NCI-H526 (cell line): ENCODE data around the gene THSD8.
"Not testable (repeated sequence)": the region's sequence is repeated elsewhere in the genome, so short reads cannot be mapped to it uniquely, and the experiment has no call there.

Source experiments
- DNase-seq, 2 experiments: peaks; one replicate each; lab custom pipeline; 2025; lab: John Stamatoyannopoulos, UW

Gene THSD8

DNA sequence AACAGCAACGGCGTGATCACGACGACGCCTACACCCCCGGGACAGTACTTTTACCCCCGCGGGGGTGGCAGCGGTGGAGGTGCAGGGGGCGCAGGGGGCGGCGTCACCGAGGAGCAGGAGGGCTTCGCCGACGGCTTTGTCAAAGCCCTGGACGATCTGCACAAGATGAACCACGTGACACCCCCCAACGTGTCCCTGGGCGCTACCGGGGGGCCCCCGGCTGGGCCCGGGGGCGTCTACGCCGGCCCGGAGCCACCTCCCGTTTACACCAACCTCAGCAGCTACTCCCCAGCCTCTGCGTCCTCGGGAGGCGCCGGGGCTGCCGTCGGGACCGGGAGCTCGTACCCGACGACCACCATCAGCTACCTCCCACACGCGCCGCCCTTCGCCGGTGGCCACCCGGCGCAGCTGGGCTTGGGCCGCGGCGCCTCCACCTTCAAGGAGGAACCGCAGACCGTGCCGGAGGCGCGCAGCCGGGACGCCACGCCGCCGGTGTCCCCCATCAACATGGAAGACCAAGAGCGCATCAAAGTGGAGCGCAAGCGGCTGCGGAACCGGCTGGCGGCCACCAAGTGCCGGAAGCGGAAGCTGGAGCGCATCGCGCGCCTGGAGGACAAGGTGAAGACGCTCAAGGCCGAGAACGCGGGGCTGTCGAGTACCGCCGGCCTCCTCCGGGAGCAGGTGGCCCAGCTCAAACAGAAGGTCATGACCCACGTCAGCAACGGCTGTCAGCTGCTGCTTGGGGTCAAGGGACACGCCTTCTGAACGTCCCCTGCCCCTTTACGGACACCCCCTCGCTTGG is 9.6 kb upstream of the THSD8 start:
- peak; percentile 30 to 69 for DNase-seq

DNA sequence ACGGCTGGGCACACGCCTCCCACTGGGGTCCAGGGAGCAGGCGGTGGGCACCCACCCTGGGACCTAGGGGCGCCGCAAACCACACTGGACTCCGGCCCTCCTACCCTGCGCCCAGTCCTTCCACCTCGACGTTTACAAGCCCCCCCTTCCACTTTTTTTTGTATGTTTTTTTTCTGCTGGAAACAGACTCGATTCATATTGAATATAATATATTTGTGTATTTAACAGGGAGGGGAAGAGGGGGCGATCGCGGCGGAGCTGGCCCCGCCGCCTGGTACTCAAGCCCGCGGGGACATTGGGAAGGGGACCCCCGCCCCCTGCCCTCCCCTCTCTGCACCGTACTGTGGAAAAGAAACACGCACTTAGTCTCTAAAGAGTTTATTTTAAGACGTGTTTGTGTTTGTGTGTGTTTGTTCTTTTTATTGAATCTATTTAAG is 9.0 kb upstream of the THSD8 start:
- no peak for DNase-seq

DNA sequence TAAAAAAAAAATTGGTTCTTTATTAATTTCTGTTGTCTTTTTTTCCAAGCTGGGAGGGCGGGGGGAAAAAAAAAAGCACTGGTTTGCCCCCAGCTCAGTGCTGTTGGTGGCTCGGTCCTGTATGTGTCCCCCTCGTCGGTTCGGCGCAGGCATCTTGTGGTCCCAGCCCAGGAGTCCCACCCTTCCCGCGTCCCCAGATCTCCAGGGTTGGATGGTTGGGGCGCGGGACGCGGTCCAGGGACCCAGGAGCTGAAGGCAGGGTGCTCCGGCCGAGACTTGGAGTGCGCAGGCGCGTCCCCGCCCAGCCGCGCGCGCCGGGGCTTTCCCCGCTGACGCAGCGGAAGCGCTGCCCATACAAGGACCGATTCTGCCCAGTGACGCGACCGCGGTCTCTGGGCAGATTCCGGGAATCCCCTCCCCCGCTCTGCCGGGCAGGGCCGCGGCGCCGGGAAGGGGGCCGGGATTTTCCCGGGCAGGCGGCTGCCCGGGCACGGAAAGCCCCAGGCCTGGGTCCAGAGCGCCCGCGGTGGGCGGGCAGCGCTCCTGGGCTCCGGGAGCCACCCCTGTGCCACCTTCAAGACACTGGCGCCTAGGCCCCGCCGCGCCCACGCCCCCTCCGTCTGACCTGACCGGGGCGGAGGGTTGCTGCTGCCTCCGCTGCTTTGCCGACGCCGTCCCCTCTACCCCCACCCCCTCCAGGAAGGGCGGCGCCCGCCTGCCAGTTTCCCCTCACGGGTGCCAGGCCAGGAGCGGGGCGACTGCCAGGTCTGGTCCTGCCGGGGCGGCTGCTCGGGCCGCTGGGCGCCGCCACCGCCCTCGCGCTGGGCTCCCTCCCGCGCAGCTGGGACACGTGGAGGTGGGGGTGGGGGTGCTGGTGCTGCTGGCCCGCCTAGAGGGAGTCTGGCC is 8.3 kb upstream of the THSD8 start:
- peak; percentile 54 to 87 for DNase-seq

DNA sequence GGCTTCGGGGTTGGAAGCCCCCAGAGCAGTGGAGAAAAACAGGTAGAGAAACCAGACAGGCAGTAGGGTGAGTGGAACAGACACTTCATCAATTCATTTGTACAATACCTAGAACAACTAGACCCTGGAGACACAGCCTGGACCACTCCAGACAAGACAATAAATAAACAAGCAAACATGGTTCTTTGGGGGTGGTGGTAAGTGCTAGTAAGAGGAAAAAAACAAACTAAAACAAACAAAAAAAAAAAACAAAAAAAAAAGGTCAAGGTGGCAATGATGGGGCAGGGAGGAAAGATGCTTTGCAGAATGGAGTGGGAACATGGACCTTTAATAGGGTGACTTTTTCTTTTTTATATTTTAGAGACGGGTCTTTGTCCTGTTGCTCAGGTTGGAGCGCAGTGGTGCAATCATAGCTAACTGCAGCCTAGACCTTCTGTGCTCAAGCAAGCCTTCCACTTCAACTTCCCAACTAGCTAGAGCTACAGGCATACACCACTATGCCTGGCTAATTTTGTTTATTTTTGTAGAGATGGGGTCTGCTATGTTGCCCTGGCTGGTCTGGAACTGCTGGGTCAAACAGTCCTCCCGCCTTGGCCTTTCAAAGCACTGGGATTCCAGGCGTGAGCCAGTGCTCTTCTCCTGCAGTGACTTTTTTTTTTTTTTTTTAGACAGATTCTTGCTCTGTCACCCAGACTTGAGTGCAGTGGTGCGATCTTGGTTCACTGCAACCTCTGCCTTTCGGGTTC is 7.5 kb upstream of the THSD8 start:
- DNase-seq: no peak

DNA sequence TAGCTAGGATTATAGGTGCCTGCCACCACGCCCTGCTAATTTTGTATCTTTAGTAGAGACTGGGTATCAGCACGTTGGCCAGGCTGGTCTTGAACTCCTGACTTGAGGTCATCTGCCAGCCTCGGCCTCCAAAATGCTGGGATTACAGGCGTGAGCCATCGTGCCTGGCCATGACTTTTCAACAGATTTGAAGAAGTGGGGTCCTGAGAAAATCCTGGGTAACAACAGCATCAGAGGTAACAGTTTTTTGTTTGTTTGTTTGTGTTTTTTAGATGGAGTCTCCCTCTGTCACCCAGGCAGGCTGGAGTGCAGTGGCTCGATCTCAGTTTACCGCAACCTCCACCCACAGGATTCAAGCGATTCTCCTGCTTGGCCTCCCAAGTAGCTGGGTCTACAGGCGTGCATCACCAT is 6.9 kb upstream of the THSD8 start:
- no peak for DNase-seq

DNA sequence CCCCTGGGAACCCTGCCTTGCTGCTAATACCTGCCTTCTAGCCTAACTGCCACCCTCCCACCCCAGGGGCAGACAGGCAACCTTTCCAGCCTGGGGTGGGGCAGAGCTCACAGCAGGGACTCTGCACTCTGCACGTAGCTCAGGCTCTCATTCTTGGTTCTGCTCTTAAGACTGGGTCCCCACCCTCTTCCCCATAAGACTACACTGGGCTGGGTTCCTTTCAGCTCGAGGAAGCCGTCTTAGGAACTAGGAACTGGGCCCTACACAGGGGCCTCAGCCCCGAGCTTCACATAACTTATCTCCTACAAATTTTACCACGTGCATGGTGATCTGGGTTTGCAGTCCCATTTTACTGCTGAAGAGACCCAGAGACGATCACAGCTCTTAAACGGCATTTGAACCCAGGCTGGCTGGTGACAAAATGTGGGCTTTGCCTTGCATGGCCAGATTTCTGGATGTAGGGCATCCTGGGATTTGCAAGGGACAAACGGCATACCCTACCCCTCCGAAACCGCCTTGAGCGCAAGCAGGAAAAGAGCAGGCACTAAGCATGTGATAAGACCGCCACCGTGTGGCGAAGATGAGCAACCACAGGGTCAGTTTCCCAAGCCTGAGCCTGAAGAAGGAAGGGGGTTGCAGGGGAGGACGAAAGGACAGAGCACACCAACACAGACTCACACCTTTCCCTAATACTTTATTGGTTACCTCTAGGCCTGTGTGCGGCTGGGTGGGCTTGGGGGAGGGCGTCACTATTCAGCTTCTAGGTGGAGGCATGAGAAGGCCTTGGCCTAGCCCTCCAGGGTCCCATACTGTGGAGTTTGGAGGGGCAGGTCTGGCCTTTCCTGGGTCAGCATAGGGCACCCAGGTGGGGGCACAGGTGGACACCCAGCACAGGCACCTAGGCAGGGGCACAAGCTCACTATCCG is 5.5 kb upstream of the THSD8 start:
- DNase-seq: peak; percentile 50 to 76

DNA sequence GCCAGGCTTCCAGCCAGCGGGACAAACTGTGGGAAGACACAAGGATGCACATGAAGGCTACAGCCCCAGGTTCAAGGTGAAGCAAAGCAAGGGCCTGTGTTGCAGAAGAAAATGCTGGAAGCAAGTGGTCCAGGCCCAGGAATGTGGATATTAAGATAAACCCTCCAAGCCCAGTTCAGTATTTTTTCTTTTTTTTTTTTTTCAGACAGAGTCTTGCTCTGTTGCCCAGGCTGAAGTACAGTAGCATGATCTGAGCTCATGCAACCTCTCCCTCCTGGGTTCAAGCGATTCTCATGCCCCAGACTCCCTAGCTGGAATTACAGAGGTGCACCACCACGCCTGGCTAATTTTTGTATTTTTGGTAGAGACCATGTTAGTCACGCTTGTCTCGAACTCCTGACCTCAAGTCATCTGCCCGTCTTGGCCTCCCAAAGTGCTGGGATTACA is 4.7 kb upstream of the THSD8 start:
- DNase-seq: no peak

DNA sequence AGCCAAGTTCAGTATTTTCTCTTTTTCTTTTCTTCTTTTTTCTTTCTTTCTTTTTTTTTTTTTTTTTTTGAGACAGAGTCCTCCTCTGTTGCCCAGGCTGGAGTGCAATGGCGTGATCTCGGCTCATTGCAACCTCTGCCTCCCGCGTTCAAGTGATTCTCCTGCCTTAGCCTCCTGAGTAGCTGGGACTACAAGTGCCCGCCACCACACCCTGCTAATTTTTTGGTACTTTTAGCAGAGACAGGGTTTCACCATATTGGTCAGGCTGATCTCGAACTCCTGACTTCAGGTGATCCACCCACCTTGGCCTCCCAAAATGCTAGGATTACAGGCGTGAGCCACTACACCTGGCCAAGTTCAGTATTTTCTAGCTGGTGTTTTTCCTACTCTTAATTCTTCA is 4.3 kb upstream of the THSD8 start:
- not testable (repeated sequence) for DNase-seq

DNA sequence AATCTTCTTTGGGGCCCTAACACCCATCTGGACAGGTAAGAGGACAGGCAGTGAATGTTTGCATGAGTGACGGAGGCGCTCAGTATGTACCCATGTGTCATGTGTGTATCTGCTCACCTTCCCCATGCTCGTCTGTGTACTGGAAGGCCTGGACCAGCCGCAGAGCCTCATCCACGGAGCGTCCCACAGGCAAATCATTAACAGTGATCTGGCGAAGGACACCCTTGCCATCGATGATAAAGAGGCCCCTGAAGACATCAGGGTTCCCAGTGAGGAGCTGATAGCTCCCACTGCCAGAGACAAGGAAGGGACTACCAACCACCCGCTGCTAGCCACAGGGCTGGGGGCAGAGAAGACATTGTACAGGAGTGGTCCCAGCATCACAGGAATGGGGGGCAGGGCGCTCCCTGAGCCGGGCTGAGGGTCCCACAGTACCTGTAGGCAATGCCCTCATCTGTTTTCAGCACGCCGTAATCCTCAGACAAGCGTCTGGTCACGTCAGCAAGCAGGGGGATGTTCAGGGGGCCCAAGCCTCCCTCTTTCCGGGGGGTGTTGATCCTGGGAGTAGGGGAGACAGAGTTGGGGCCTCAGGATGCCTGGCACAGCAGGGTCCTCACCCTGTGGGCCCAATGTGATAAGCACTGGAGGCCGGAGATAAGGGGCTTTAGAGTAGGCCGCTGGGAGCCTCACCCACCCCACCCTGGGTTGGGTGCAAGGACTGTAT is 2.0 kb upstream of the THSD8 start:
- DNase-seq: no peak

DNA sequence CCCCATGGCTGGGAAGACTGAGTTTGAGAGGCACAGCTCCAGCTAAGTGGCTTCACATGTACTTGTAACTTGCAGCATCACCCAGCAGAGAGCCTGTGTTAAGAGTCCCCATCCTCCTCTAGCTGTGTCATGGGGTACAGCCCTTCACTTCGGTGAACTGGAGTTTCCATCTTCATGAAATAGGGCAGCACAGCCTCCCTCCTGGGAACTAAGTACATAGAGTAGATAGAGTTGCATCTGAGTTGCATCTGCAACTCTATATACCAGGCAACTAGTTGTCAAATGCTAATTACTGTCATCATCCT is 1.5 kb upstream of the THSD8 start:
- DNase-seq: no peak

DNA sequence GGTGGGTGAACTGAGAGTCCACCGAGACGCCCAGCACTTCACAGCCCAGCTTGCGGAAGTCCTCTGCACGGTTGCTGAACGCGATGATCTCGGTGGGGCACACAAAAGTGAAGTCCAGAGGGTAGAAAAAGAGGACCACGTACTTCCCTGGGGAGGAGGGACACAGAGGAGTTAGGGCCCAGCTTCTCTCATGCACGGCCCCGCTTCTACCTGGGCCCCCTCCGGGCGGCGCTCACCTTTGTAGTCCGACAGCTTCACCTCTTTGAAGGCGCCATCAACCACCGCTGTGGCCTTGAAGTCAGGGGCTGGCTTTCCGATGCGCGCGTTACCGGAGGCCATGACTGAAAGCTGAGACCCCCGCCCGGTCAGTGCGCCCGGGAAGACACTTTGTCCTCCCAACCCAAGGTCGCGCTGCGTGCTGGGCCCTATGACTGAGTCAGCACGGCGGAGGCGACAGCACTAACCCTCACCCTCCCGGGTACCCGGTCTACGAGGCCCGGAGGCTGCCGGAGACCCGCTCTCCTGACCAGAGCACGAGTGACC is 875 bp upstream of the THSD8 start:
- DNase-seq: peak in 1 of 2 experiments; percentile 31

DNA sequence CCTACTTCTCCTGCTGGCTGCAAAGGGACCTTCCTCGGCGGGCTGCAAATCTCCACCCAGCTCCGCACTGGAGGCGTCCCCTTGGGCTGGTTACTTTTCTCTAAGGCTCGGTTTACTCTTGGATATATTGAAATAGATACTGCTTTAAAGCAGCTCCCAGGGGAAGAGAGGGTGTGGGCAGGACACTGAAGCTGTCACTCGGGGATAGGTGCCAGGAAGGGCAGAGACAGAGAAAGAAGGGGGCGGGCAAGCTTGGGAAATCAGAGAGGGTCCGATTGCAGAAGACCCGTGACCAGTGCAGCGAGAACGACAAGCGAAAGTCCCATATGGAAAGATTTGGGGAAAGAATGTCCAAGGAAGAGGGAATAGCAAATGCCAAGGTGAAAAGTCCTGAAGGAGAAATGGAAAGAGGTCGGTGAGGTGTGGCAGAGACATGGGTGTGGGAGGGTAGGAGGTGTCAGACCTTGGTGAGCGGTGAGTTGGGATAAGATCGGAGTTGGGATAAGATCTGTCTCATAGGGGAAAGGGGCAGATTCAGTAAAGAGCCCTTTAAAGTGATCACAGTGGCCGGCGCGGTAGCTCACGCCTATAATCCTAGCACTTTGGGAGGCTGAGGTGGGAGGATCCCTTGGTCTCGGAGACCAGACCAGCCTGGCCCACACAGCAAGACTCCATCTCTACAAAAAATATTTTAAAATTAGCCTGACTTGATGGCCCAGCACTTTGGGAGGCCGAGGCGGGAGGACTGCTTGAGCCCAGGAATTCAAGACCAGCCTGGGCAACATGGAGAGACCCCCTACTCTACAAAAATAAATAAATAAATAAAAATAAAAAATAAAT is 618 bp downstream of the THSD8 start:
- no peak for DNase-seq

DNA sequence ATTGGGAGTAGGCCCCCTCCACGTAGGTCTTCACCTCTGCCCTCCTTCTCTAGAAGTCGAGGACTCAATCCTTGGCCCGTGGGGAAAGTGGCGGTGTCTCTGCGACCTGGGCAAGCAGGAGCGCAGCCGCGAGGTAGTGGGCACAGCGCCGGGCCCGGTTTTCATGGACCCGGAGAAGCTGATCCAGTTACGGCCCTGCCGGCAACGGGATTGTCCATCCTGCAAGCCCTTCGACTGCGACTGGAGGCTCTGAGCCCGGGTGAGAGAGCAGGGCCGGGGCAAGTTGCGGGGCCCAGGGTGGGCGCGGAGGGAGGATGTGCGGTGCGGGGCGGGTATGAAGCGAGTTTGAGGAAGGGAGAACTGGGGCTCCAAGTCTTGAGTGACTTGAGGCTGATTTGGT is 2.2 kb downstream of the THSD8 start:
- DNase-seq: no peak

DNA sequence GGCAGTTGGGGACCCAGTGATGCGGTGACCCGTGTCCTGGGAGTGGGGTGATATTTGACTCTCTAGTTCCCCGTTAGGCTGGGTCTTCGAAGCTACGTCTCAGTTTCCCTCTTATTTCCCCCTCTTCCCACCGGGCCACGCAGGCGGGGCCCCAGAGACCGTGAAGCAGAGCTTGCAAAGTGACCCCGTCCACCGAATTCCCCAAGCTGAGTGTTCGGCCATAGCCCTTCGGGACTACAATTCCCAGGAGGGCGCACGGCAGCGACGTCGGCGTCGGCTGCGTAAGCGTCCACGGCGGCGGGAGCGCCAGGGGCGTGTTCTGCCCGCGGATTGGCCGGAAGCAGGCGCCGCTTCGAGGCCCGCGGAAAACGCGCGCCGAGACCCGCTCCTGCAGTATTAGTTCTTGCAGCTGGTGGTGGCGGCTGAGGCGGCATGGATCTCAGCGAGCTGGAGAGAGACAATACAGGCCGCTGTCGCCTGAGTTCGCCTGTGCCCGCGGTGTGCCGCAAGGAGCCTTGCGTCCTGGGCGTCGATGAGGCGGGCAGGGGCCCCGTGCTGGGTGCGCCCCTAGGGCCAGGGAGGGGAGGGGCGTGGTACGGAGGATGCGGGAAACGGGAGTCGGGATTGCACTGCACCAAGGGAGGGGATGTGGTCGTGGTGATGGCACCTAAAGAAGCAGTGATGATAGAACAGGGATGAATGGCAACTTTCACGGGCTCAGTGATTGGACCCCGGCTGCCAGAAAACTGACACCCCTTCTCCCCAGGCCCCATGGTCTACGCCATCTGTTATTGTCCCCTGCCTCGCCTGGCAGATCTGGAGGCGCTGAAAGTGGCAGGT is 4.6 kb downstream of the THSD8 start, which contains the start of gene RNASEH2A:
Gene RNASEH2A (plus strand): TSS at position 343 of the 840 bp plus-strand sequence. CDS start 90 bp downstream, at position 433.
- DNase-seq: peak; percentile 52 to 93

DNA sequence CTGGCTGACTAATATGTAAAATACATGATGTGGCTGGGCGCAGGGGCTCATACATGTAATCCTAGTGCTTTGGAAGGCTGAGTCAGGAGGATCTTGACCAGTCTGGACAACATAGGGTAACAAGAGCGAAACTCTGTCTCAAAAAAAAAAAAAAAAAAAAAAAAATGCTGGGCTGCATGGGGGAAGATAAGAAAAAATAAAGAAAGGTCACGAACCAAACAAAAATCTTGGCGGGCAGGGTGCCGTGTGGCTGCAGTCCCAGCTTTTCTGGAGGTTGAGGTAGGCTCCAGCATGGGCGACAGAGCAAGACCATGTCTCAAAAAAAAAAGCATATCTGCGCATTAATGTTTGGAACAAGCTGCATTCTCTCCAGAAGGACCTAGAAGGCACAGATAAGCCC is 13.2 kb downstream of the THSD8 start:
- DNase-seq: no peak

DNA sequence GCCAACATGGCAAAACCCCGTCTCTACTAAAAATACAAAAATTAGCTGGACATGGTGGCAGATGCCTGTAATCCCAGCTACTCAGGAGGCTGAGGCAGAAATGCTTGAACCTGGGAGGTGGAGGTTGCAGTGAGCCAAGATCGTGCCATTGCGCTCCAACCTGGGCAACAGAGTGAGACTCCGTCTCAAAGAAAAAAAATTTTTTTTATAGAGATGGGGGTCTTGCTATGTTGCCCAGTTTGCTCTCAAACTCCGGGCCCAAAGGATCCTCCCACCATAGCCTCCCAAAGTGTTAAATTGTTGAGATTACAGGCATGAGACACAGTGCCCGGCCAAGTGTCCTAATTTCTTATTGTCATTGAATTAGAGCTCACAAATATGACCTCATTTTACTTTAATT is 15.3 kb downstream of the THSD8 start:
- DNase-seq: not testable (repeated sequence)

DNA sequence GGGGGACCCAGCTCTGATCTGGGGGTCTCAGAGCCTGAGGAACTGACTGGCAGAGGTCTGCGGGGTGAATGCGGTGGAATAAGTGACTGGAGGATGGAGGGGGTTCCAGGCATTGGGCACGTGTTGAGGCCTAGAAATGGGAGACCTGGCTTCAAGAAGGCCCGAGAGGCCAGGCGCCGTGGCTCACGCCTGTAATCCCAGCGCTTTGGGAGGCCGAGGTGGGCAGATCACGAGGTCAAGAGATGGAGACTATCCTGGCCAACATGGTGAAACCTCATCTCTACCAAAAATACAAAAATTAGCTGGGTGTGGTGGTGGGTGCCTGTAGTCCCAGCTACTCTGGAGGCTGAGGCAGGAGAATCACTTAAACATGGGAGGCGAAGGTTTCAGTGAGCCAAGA is 15.9 kb downstream of the THSD8 start:
- not testable (repeated sequence) for DNase-seq

DNA sequence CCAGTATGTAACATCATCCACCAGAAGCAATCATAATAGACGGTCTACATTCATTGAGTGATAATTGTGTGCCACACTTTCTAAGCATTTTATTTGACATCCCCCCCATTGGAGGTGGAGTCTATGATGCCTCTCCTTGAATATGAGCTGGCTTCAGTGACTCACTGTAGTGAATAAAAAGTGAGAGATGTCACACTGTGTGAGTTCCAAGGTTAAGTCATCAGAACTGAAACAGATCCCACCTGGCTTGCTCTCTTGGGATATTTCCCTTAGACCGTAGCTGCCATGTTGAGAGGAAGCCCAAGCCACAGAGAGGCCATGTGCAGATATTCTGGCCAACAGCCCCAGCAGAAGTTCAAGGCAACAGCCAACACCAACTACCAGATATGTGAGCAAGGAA is 19.9 kb downstream of the THSD8 start:
- no peak for DNase-seq
